NCI-H526 (cell line): ENCODE results near the gene PER3.
A peak's percentile ranks its signal among the peaks of the same experiment; 100 is the strongest.

Experiments used
- DNase-seq, 2 experiments: peaks; one replicate each; lab custom pipeline; 2025; lab: John Stamatoyannopoulos, UW

The PER3 gene

DNA sequence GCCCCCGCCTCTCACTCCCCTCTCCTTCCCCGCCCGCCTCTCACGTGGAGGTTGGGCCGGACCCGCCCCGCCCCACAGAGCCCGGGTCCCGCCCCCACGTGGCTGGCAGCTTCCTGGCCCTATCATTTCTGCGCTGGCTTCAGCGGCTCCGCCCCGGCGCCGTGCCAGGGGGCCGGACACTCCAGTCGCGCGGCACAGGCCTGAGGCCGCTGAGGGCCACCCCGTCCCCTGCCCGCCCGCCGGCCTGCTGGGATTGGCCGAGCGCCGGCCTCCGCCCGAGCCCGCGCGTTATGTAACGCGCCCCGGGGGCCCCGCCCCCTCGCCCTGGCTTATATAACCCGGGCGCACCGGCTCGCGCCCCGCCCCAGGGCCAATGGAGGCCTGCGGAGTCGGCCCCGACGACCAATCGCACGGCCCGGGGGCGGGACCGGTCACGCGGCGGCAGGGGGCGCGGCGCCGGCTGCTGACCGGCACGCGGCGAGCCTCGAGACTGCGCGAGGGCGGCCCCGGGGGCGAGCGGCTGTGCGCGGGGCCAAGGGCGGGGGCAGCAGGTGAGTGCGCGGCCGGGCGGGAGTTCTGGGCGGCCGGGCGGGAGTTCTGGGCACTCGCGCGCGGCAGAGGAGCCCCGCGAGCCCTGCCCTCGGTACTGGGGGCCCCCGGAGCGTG is at the start of gene PER3:
Gene PER3 (plus strand): TSS at position 466 of the 666 bp plus-strand sequence. CDS start 587 bp downstream, outside the sequence.
- DNase-seq: peak; percentile 82 to 98

- DNase-seq: no peak
Observed at GRCh38 chr1:7738044-7738443, 46.0 kb upstream of the PER3 start.

DNA sequence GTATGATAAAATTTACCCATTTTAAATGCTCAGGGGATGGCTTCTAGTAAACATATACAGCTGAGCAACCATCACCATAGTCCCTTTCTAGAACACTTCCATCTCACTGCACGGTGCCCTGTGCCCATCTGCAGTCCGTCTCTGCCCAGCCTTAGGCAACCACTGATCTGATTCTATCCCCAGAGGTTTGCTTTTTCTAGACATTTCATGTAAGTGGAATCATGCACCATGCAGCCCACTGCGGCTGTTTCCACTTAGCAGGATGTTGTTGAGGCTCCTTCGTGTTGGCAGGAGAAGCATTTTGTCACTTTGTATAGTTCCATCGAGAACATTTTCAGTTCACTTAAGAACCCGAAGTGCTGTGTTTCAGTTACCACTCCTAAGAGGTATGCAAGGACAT is 40.7 kb upstream of the PER3 start:
- DNase-seq: no peak

DNA sequence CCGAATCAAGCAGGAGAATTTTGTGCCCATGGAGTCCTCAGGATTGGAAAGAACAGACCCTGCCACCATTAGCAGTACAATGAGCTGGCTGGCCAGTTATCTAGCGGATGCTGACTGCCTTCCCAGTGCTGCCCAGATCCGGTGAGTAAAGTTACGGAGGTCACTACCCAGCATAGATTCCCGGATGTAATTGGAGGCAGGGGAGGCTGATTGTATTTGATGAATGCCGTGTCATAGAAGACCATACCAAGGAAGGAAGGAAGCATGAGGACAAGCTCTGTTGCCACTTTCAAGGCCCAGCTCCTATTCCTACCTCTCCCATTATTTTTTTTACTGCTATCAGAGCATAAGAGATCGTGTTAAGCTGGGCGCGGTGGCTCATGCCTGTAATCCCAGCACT is 39.2 kb upstream of the PER3 start:
- no peak for DNase-seq

GRCh38 chr1:7745783-7746182 is 38.3 kb upstream of the PER3 start:
- no peak for DNase-seq

GRCh38 chr1:7747605-7748004 is 36.5 kb upstream of the PER3 start:
- no peak for DNase-seq

GRCh38 chr1:7749126-7749525 is 35.0 kb upstream of the PER3 start:
- no peak for DNase-seq

GRCh38 chr1:7751174-7751573 is 32.9 kb upstream of the PER3 start:
- no peak for DNase-seq

DNA sequence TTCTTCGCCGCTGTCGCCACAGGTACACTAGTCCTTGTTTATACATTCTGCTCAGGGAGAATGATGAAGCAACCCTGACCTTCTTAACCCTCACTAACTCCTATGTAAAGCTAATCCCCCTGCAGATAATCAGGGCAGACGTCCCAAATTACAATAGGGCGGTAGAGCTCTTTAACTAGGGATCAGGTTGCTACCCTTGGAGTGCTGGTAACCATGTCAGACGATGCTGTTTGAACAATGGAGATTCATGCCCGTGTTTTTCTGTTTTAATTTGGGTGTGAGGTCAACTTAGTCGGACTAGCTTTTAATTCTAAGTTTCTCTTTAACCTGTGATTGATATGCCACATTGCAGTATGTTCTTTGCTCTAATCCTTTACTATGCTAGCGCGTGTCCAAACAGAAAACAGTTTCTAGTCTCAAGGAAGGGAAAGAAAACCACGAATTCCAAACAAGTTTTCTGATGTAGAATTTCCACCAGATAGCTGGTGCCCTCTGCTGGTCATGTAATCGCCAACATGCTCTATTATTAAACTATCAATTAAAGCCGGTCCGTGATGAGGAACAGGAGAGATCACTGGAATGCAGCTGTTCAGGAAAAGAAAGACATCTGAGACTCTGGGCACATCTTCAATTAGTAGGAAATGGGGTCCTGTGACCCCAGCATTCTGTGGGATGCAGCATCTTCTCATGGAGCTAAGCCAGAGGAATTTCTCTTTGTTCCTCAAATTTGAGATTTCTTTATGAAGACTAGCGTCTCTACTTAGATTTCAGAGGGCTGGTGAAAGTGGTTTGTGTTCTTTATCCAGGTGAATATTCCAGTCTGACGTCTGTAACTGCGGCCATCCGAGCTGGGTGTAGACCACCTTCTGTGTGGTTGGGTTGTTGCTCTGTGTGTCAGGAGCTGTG is 31.3 kb upstream of the PER3 start:
- peak; percentile 41 to 72 for DNase-seq

DNA sequence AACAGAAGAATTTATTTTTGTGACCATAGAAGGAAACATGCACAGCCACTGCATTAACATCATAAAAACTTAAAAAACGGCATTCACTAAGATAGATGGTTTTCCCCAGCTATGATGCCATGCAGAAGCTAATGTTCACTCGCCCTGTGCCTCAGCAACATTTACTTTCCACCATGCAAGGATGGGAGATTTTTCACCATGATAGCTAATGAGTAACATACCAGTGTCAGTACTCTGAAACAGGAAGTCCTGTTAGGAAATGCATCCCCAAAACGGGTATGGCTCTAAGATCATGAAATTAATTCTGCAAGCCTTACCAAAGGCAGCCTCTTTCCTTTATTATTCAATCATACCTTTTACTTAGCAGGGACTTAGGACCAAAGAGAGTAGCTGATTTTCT is 30.4 kb upstream of the PER3 start:
- DNase-seq: no peak

DNA sequence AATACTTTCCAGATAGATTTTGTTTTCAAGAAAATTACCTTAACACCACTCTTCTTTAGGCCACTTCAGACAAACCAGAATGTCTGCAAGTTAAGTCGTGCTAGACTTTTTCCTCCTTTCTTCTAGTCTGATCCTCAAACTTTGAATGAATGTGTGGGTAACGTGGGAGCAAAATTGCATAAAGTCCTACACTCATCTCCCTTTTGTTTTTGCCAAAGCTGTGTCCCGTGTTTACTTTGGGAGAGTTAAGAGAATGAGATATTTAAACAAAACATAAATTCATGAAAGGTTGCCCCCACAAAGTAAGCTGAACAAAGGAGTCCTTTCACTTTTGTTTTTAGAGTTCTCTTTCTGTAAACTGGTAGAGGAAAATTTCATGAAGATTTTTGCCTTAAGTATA is 29.9 kb upstream of the PER3 start:
- no peak for DNase-seq

DNA sequence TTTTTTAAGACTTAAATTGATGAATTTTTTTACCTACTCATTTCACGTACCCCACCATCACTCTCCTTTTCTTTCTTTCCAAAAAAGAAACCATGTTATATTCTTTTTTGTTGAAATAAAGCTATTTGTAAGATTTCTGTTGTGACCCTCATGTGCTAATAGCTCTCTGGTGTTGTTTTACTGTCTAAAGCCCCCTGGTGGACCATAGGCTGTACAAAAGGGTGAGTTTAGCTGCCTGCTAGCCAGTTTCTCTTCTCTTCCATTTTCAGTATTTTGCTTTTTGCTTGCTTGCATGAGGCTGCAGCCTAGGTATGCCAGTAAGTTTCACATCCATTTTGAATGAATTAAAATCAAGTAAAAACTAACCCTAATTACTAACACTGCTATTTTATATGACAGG is 28.6 kb upstream of the PER3 start:
- DNase-seq: peak in 1 of 2 experiments; percentile 17

DNA sequence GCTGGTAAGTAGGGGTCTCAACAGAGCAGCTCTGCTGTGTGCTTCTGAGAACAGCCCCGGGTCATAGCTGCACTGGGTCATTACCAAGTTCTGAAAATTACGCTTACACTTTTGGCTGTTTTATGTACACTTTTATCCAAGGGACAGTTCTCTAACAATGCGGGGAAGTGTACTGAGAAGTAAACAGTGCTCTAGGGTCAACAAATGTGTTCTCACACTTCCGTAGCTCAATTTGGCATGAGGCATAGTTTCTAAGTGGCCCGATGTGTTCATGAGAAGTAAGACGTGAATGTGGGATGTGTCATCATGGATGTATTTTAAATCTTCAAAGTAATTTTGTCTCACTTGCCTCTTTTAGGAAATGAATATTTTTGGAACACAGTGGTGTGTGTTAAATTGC is 23.8 kb upstream of the PER3 start:
- DNase-seq: no peak

DNA sequence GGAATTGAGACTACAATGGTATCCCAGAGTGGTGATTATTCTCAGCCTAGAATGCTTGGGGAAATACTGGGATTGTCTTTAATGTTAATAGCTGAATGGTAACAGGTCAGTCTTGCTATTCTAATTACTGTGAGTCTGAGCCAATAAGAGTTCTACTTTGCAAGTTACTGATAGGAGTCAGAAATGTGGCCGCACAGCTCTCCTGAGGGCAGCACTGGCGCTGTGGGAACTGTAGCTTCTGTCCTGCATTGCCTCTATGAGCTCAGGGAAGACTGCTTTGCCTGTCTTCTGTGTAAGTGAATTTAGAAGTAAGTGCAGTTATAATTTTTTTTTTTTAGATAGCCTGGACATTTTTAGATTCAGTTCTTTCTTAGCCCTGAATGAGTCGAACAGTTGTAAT is 23.0 kb upstream of the PER3 start:
- DNase-seq: no peak

DNA sequence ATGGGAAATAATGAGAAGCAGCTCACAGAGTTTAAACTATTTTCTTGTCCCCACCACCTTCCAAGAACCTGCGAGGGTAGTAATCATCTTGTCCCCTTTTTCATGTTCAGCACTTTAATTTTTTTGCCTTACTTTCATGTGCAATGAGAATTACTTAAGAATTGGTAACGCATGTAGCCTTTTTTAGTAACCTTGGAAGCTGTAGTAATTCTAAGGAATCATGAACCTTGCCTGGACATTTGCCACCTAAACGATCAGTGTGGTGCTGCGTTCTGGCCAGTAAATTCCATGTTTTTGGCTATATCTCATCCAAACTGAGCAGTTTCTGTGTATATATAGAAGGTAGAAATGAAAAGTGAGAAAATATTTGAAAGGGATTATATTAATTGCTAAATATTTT is 16.9 kb upstream of the PER3 start:
- DNase-seq: no peak

DNA sequence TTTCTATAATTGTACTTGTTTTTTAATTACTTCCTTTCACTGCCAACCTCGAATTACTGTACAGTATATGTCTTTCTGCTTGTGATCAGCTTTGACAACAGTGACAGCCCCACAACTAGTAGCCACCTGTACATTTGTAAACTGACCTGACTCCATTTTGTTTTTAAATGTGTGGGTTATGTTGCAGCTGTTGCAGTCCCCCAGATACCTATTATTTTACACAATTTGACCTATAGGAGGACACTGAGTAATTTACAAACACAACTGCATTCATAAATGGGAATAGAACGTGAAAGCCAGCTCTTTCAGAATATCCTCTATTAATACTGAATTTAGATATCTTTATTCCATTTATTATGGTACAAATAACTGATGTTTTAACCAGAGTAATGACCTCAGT is 15.5 kb upstream of the PER3 start:
- DNase-seq: no peak

DNA sequence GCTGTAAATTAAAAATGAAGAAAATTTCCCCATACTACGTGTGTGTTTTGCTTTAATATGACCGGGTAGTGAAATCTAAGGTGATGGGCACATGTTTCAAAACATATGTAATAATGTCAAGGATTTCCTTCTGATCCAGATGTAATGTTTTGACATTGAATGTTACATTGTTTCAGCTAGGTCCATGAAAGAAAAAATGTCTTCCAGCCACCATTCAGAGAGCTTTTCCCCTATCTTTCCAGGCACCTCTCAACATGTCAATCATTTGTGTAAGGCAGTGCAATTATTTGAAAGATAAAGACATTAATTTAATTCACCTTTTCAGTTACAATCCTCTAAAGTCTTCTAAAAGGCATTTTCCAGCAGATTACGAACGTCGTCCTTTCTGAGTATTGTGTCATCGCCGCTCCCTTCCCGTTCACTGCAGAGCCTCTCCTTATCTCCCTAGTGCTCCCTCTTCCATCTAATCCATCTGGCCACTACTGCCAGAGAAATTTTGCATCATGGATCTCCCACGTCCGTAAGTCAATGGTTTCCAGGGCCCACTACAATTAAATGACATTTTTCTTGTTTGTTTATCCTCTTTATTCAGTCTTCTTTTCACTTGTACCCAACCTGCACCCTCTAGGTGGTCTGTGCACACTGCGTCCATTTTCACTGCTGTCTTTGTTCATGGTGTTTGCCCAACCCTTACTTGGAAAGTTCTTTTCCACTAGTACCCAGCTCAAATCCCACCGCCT is 14.2 kb upstream of the PER3 start:
- no peak for DNase-seq

- no peak for DNase-seq
Observed at GRCh38 chr1:7770669-7770996, 13.5 kb upstream of the PER3 start.

- DNase-seq: peak; percentile 19 to 82
Observed at GRCh38 chr1:7770997-7771822, 12.9 kb upstream of the PER3 start, which contains the start of gene VAMP3. TSS of gene VAMP3 (plus strand) at chr1:7771296. CDS start at chr1:7771384, 88 bp downstream.

DNA sequence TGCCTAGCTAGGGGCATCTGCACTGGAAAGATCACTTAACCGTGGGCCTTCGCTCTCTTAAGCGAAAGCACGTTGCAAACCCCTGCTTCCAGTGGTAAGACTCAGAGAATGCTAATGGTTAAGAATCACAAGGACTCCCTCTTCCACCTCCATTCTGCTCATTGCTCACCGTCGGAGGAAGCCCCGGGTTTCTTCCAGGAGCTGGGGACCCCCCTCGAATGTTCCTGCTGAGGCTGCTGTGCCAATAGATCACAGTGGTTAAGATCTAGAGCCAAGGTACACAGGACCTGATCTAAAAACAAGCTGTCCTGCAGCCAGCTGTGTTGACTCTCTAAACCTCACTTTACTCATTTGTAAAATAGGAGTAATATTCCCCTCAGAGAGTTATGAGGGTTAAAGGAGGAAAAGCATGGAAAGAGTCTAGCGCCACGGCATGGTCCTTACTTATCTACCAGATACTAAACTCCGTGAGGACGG is 12.2 kb upstream of the PER3 start:
- DNase-seq: no peak

- DNase-seq: no peak
Observed at GRCh38 chr1:7777591-7777990, 6.5 kb upstream of the PER3 start.

- no peak for DNase-seq
Observed at GRCh38 chr1:7778133-7778628, 5.9 kb upstream of the PER3 start.
